Measurements from ENCODE around the gene ARHGAP26. TPM values are rescaled to one million over a fixed set of nuclear protein-coding genes. Genes with fewer than 3 reads are reported as not detected.

The ARHGAP26 gene
- total and polyA plus RNA-seq, 2 of the 4 experiments (the other 2 are of a cell fraction), result 0.54 to 0.56 TPM

DNA sequence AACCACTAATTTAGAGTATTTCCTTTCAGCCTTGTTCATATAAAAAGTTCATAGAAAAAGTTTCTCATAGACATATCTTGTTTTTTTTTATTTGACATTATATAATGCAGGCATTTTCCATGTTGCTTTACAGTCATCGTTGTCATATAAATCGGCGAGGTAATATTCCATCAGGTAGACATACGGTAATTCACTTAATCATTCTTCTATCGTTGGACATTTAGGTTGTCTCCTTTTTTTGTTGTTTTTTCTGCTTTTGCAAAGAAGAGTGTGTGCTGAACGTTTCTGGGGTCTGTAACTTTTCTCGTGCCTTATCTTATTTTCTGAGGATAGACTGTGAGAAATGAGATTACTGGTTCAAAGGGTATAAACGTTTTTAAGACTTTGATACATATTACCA, 283.6 kb downstream of the ARHGAP26 start:
- Histone ChIP-seq H3K9me1 (ENCODE audit: insufficient read depth, low read length) (peaks cover 6% of the 10 kb centered on the region), H3K27ac (ENCODE audit: insufficient read depth, low read length) (no peak overlapping the region), H2AK5ac (ENCODE audit: low read depth, low read length) (no peak overlapping the region), H3K79me1 (ENCODE audit: low read depth in 1 of 2, low read length in 2 of 2) (no peaks in the 10 kb centered on the region), H4K5ac (ENCODE audit: low read depth, low read length) (no peak overlapping the region), H3K9me3 (ENCODE audit: control insufficient read depth, insufficient read depth, low read length) (no peaks in the 10 kb centered on the region), H4K20me1 (ENCODE audit: insufficient read depth, low read length) (no peaks in the 10 kb centered on the region), H3K18ac (ENCODE audit: low read depth, low read length) (no peak overlapping the region), H4K91ac (ENCODE audit: insufficient read depth, low read depth, low read length) (no peak overlapping the region), H3K9ac (ENCODE audit: low read depth, low read length) (no peak overlapping the region), H3K14ac (replicated peaks; ENCODE audit: low read depth, low read length) (no peak overlapping the region), H2AFZ (replicated peaks; ENCODE audit: low read length, poor library complexity) (no peak overlapping the region), H3K4ac (ENCODE audit: low read depth, low read length) (no peak overlapping the region), H2BK5ac (ENCODE audit: low read depth, low read length, poor library complexity, severe bottlenecking) (no peak overlapping the region), H2BK15ac (ENCODE audit: low read depth, low read length) (no peak overlapping the region), H3K36me3 (ENCODE audit: control insufficient read depth, insufficient read depth, low read length) (no peaks in the 10 kb centered on the region), H3K4me1 (ENCODE audit: control insufficient read depth, insufficient read depth, low read length) (peaks cover 15% of the 10 kb centered on the region), H2BK120ac (ENCODE audit: low read depth, low read length) (no peak overlapping the region), H4K8ac (ENCODE audit: low read depth in 2 of 2, low read length in 2 of 2) (no peak overlapping the region), H3K27me3 (ENCODE audit: control insufficient read depth, insufficient read depth, low read length) (no peaks in the 10 kb centered on the region), H3K4me3 (ENCODE audit: insufficient read depth, low read depth, low read length) (no peak overlapping the region), H2BK20ac (ENCODE audit: low read depth, low read length) (no peak overlapping the region), H3K56ac (ENCODE audit: extremely low read depth, insufficient read depth, low read length) (no peak overlapping the region), H2AK9ac (replicated peaks; ENCODE audit: low read depth, low read length, poor library complexity) (no peak overlapping the region), H3K4me2 (ENCODE audit: low read depth, low read length) (no peak overlapping the region), H3K23ac (ENCODE audit: low read depth, low read length) (no peak overlapping the region)
- BruUV-seq (replicated peaks), result no TSS peak
- CTCF ChIA-PET, result no interaction called here
- TF ChIP-seq CEBPB (IDR thresholded peaks at IDR 0.05; ENCODE audit: low read depth, low read length) (no peak), SMC3 (IDR thresholded peaks at IDR 0.05; ENCODE audit: low read depth, low read length) (no peak), BHLHE40 (IDR thresholded peaks at IDR 0.05; ENCODE audit: low read depth, low read length) (no peak), RCOR1 (IDR thresholded peaks at IDR 0.05; ENCODE audit: insufficient replicate concordance, low read length) (no peak), MAFK (IDR thresholded peaks at IDR 0.05; ENCODE audit: low read depth, low read length) (no peak), RAD21 (IDR thresholded peaks at IDR 0.05; ENCODE audit: low read length) (no peak), CHD1 (IDR thresholded peaks at IDR 0.05; ENCODE audit: low read depth, low read length) (no peak), MAZ (IDR thresholded peaks at IDR 0.05; ENCODE audit: borderline replicate concordance, low read depth, low read length) (no peak), POLR2A (IDR thresholded peaks at IDR 0.05; ENCODE audit: low read depth, low read length) (no peak), MXI1 (IDR thresholded peaks at IDR 0.05; ENCODE audit: borderline replicate concordance, low read depth, low read length) (no peak), FOS (IDR thresholded peaks at IDR 0.05; ENCODE audit: low read depth, low read length) (no peak), NFE2L2 (IDR thresholded peaks at IDR 0.05; ENCODE audit: low read depth, low read length) (no peak)
- TF ChIP-seq, protein P1, sequence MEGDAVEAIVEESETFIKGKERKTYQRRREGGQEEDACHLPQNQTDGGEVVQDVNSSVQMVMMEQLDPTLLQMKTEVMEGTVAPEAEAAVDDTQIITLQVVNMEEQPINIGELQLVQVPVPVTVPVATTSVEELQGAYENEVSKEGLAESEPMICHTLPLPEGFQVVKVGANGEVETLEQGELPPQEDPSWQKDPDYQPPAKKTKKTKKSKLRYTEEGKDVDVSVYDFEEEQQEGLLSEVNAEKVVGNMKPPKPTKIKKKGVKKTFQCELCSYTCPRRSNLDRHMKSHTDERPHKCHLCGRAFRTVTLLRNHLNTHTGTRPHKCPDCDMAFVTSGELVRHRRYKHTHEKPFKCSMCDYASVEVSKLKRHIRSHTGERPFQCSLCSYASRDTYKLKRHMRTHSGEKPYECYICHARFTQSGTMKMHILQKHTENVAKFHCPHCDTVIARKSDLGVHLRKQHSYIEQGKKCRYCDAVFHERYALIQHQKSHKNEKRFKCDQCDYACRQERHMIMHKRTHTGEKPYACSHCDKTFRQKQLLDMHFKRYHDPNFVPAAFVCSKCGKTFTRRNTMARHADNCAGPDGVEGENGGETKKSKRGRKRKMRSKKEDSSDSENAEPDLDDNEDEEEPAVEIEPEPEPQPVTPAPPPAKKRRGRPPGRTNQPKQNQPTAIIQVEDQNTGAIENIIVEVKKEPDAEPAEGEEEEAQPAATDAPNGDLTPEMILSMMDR (conservative IDR thresholded peaks at IDR 0.05; ENCODE audit: low read depth, low read length), result no peak
- TF ChIP-seq, protein P2, sequence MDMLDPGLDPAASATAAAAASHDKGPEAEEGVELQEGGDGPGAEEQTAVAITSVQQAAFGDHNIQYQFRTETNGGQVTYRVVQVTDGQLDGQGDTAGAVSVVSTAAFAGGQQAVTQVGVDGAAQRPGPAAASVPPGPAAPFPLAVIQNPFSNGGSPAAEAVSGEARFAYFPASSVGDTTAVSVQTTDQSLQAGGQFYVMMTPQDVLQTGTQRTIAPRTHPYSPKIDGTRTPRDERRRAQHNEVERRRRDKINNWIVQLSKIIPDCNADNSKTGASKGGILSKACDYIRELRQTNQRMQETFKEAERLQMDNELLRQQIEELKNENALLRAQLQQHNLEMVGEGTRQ (IDR thresholded peaks at IDR 0.05; ENCODE audit: low read depth, low read length), result no peak
- TF ChIP-seq, protein P3, sequence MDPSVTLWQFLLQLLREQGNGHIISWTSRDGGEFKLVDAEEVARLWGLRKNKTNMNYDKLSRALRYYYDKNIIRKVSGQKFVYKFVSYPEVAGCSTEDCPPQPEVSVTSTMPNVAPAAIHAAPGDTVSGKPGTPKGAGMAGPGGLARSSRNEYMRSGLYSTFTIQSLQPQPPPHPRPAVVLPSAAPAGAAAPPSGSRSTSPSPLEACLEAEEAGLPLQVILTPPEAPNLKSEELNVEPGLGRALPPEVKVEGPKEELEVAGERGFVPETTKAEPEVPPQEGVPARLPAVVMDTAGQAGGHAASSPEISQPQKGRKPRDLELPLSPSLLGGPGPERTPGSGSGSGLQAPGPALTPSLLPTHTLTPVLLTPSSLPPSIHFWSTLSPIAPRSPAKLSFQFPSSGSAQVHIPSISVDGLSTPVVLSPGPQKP (IDR thresholded peaks at IDR 0.05; ENCODE audit: borderline replicate concordance, low read depth, low read length), result no peak
- 100% methylated on average over 3 of the region's 8 CpGs; no CpG with 5 or more reads in 1 of the 2 experiments for WGBS, 2 experiments (ENCODE audit: extremely low coverage in 2 of 2, insufficient read length in 1 of 2)
- intact Hi-C loops (cut with micrococcal nuclease) (no loop called here), in situ Hi-C loops (cut with MboI; ENCODE audit: low sequenced_read_pairs) (no loop called here), dilution Hi-C loops (cut with HindIII; ENCODE audit: low sequenced_read_pairs, unreplicated experiment) (no loop called here)
- DNase-seq (no peak), ATAC-seq (ENCODE audit: low read depth) (no peak)
- POLR2A ChIA-PET (ENCODE audit: unreplicated experiment), result no interaction called here
